Parathyroid adenoma (tissue), 2 donors: ENCODE results near the gene KLHL29.

Experiments
- H2AFZ ChIP-seq: fragments of 300-600 bp; sonication (generic); one replicate; pipeline ENCODE4 v1.7.0; 2017; ENCODE audit warnings: antibody characterized with exemption, mild to moderate bottlenecking
- H3K27ac ChIP-seq: fragments of 300-600 bp; sonication (generic); one replicate; pipeline ENCODE4 v1.7.0; 2017
- H3K27me3 ChIP-seq: fragments of 300-600 bp; sonication (generic); one replicate; pipeline ENCODE4 v1.7.0; 2017; ENCODE audit warnings: low read length; ENCODE audit not compliant: control insufficient read depth, insufficient read depth
- H3K36me3 ChIP-seq: fragments of 300-600 bp; sonication (generic); one replicate; pipeline ENCODE4 v1.7.0; 2017; ENCODE audit warnings: low read length; ENCODE audit not compliant: control insufficient read depth, insufficient read depth
- H3K4me1 ChIP-seq: fragments of 300-600 bp; sonication (generic); one replicate; pipeline ENCODE4 v1.7.0; 2017; ENCODE audit warnings: control low read depth
- H3K4me2 ChIP-seq: fragments of 300-600 bp; sonication (generic); one replicate; pipeline ENCODE4 v1.7.0; 2017; ENCODE audit warnings: low read length
- H3K4me3 ChIP-seq: fragments of 300-600 bp; sonication (generic); one replicate; pipeline ENCODE4 v1.7.0; 2017; ENCODE audit warnings: low read depth, low read length
- H3K79me2 ChIP-seq: fragments of 300-600 bp; sonication (generic); one replicate; pipeline ENCODE4 v1.7.0; 2017; ENCODE audit warnings: control low read depth
- H3K9ac ChIP-seq: fragments of 300-600 bp; sonication (generic); one replicate; pipeline ENCODE4 v1.7.0; 2017; ENCODE audit warnings: mild to moderate bottlenecking
- H3K9me3 ChIP-seq: fragments of 300-600 bp; sonication (generic); one replicate; pipeline ENCODE4 v1.7.0; 2017; ENCODE audit warnings: low read length; ENCODE audit not compliant: control insufficient read depth
- CTCF ChIP-seq: fragments of 300-600 bp; sonication (generic); IDR thresholded peaks from one replicate; pipeline ENCODE4 v1.7.0; 2017; ENCODE audit warnings: antibody characterized with exemption, mild to moderate bottlenecking
- donor health status: primary hyperparathyroidism.

KLHL29 gene

GRCh38 chr2:23588508-23589201 lies 203.7 kb downstream of the KLHL29 start:
- Histone ChIP-seq H3K4me2 (no peak overlapping the region), H3K9me3 (no peaks in the 10 kb centered on the region), H3K4me3 (no peak overlapping the region), H2AFZ (no peak overlapping the region), H3K27me3 (no peaks in the 10 kb centered on the region), H3K79me2 (no peaks in the 10 kb centered on the region), H3K36me3 (no peaks in the 10 kb centered on the region), H3K4me1 (no peaks in the 10 kb centered on the region), H3K9ac (no peak overlapping the region), H3K27ac (no peak overlapping the region)
- TF ChIP-seq CTCF, result no peak

DNA sequence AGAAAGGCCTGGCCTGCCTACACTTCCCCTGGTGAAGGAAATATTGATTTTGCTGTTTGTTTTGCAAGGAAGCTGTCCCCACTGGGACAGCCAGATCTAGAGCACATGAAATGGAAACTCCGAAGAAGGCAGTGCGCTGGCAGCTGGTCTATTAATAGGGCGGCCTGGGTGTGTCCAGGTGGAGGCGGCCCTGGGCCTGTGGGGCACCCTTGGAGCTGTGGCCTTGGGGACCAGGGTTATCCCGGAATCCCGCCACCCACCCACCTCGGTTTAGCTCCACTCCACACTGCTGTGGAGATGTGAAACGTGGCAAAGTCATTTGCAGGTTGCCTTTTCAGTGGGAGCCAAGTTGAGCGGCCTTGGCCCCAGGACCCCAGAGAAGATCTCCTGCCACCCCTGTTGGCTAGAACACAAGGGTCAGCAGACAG lies 204.3 kb downstream of the KLHL29 start:
- H3K27ac ChIP-seq, result no peak overlapping the region

GRCh38 chr2:23589739-23590138 lies 204.8 kb downstream of the KLHL29 start:
- no peaks in the 10 kb centered on the region for H3K79me2 ChIP-seq
- H3K4me2 ChIP-seq, result no peak overlapping the region
- H3K27me3 ChIP-seq, result no peaks in the 10 kb centered on the region
- no peak overlapping the region for H3K27ac ChIP-seq
- no peaks in the 10 kb centered on the region for H3K36me3 ChIP-seq
- no peaks in the 10 kb centered on the region for H3K9me3 ChIP-seq
- no peak overlapping the region for H3K4me3 ChIP-seq
- no peak for TF ChIP-seq CTCF
- H2AFZ ChIP-seq, result no peak overlapping the region
- no peaks in the 10 kb centered on the region for H3K4me1 ChIP-seq
- no peak overlapping the region for H3K9ac ChIP-seq

More for the DNA sequence above, 204.3 kb downstream of the KLHL29 start:
- no peaks in the 10 kb centered on the region for H3K36me3 ChIP-seq
- no peaks in the 10 kb centered on the region for H3K9me3 ChIP-seq
- no peak overlapping the region for H2AFZ ChIP-seq
- TF ChIP-seq CTCF, result no peak
- H3K9ac ChIP-seq, result no peak overlapping the region
- H3K79me2 ChIP-seq, result no peaks in the 10 kb centered on the region
- H3K4me1 ChIP-seq, result no peaks in the 10 kb centered on the region
- no peak overlapping the region for H3K4me3 ChIP-seq
- no peak overlapping the region for H3K4me2 ChIP-seq
- no peaks in the 10 kb centered on the region for H3K27me3 ChIP-seq

- Histone ChIP-seq H3K4me1 (no peaks in the 10 kb centered on the region), H2AFZ (no peak overlapping the region), H3K9ac (no peak overlapping the region), H3K4me2 (no peak overlapping the region), H3K36me3 (no peaks in the 10 kb centered on the region), H3K9me3 (no peaks in the 10 kb centered on the region), H3K4me3 (no peak overlapping the region), H3K27ac (no peak overlapping the region), H3K79me2 (no peaks in the 10 kb centered on the region), H3K27me3 (no peaks in the 10 kb centered on the region)
- TF ChIP-seq CTCF, result no peak
Observed at GRCh38 chr2:23590241-23590869, 205.4 kb downstream of the KLHL29 start.

GRCh38 chr2:23591111-23591510 lies 206.1 kb downstream of the KLHL29 start:
- no peak overlapping the region for H2AFZ ChIP-seq
- no peak overlapping the region for H3K4me2 ChIP-seq
- no peak overlapping the region for H3K27ac ChIP-seq
- no peaks in the 10 kb centered on the region for H3K36me3 ChIP-seq
- H3K79me2 ChIP-seq, result no peaks in the 10 kb centered on the region
- H3K27me3 ChIP-seq, result no peaks in the 10 kb centered on the region
- no peak overlapping the region for H3K4me3 ChIP-seq
- H3K9me3 ChIP-seq, result no peaks in the 10 kb centered on the region
- peaks cover 3% of the 10 kb centered on the region for H3K4me1 ChIP-seq
- no peak for TF ChIP-seq CTCF
- no peak overlapping the region for H3K9ac ChIP-seq
